HL-60 (cell line): ENCODE measurements around the gene CRELD2.

Experiments
- POLR2AphosphoS5 ChIP-seq: IDR thresholded peaks from 2 replicates; pipeline ENCODE4 v1.6.1; 2012; ENCODE audit warnings: low read depth
- SPI1 ChIP-seq: IDR thresholded peaks from 2 replicates; pipeline ENCODE4 v1.6.1; 2012; ENCODE audit warnings: low read depth, mild to moderate bottlenecking, borderline replicate concordance
- TF ChIP-seq, protein P1 (sequence below): IDR thresholded peaks from one replicate; pipeline ENCODE4 v1.5.1; 2011; ENCODE audit warnings: low read length, control low read depth, inconsistent platforms; ENCODE audit not compliant: insufficient read depth

DNA sequence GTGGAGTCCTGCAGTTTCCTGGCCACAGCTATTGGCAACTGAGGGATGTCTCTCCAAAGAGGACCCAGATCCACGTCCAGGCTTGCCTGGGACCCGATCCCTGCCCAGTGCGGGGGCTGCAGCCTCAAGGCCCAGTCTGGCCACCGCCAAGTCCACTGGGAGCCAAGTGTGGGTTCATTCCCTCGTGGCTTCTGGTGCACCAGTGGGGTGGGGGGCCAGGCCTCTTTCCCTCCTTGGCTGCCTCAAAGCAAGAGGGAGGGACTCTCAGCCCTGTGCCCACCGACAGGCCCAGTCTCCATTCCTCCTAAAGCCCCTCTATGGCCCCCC is 28.8 kb downstream of the CRELD2 start:
- TF ChIP-seq, protein P1, sequence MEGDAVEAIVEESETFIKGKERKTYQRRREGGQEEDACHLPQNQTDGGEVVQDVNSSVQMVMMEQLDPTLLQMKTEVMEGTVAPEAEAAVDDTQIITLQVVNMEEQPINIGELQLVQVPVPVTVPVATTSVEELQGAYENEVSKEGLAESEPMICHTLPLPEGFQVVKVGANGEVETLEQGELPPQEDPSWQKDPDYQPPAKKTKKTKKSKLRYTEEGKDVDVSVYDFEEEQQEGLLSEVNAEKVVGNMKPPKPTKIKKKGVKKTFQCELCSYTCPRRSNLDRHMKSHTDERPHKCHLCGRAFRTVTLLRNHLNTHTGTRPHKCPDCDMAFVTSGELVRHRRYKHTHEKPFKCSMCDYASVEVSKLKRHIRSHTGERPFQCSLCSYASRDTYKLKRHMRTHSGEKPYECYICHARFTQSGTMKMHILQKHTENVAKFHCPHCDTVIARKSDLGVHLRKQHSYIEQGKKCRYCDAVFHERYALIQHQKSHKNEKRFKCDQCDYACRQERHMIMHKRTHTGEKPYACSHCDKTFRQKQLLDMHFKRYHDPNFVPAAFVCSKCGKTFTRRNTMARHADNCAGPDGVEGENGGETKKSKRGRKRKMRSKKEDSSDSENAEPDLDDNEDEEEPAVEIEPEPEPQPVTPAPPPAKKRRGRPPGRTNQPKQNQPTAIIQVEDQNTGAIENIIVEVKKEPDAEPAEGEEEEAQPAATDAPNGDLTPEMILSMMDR = no peak
- TF ChIP-seq POLR2AphosphoS5 (no peak), SPI1 (no peak)
